WI38 (cell line): ENCODE data around the gene NFKBIA.

Experiments used
- H3K4me3 ChIP-seq: 2 replicates; pipeline ENCODE4 v1.5.1; 2011; ENCODE audit warnings: low read depth, mild to moderate bottlenecking, control low read depth, low read length
- CTCF ChIP-seq: IDR thresholded peaks from 2 replicates; pipeline ENCODE4 v1.5.1; 2012; ENCODE audit warnings: low read depth, mild to moderate bottlenecking, control low read depth, low read length

The NFKBIA gene

GRCh38 chr14:35370969-35371368 is 33.6 kb downstream of the NFKBIA start:
- H3K4me3 ChIP-seq = no peak overlapping the region
- no peak for TF ChIP-seq CTCF

GRCh38 chr14:35369701-35370191 is 34.8 kb downstream of the NFKBIA start:
- H3K4me3 ChIP-seq = no peak overlapping the region
- no peak for TF ChIP-seq CTCF

GRCh38 chr14:35368583-35369392 is 35.8 kb downstream of the NFKBIA start:
- no peak for TF ChIP-seq CTCF
- H3K4me3 ChIP-seq = no peak overlapping the region

- H3K4me3 ChIP-seq = no peak overlapping the region
- no peak for TF ChIP-seq CTCF
Measured at GRCh38 chr14:35368139-35368460, 36.4 kb downstream of the NFKBIA start.

GRCh38 chr14:35367056-35367372 is 37.5 kb downstream of the NFKBIA start:
- no peak for TF ChIP-seq CTCF
- no peak overlapping the region for H3K4me3 ChIP-seq

- H3K4me3 ChIP-seq = no peak overlapping the region
- TF ChIP-seq CTCF = no peak
Measured at GRCh38 chr14:35366521-35366976, 38.0 kb downstream of the NFKBIA start.

GRCh38 chr14:35366056-35366451 is 38.5 kb downstream of the NFKBIA start:
- no peak overlapping the region for H3K4me3 ChIP-seq
- no peak for TF ChIP-seq CTCF
